GM19238 (cell line): ENCODE results near the gene ZBTB9.

Experiments
- DNase-seq: peaks from one replicate; pipeline ENCODE4 v3.0.0; 2011; ENCODE audit warnings: low spot score; ENCODE audit not compliant: insufficient read length

The ZBTB9 gene

GRCh38 chr6:33433001-33433543 lies 21.3 kb upstream of the ZBTB9 start:
- DNase-seq = no peak

- DNase-seq = no peak
Measured at GRCh38 chr6:33433544-33434191, 20.7 kb upstream of the ZBTB9 start.

GRCh38 chr6:33434961-33435360 lies 19.4 kb upstream of the ZBTB9 start:
- no peak for DNase-seq

GRCh38 chr6:33437666-33438065 lies 16.7 kb upstream of the ZBTB9 start:
- DNase-seq = no peak

GRCh38 chr6:33438978-33439594 lies 15.3 kb upstream of the ZBTB9 start:
- DNase-seq = no peak

GRCh38 chr6:33439956-33440648 lies 14.3 kb upstream of the ZBTB9 start:
- no peak for DNase-seq

GRCh38 chr6:33440649-33441309 lies 13.6 kb upstream of the ZBTB9 start:
- no peak for DNase-seq

GRCh38 chr6:33441457-33441856 lies 12.9 kb upstream of the ZBTB9 start:
- DNase-seq = no peak

- DNase-seq = no peak
Measured at GRCh38 chr6:33442283-33442682, 12.1 kb upstream of the ZBTB9 start.

- DNase-seq = no peak
Measured at GRCh38 chr6:33443025-33443424, 11.4 kb upstream of the ZBTB9 start.

GRCh38 chr6:33443619-33444504 lies 10.5 kb upstream of the ZBTB9 start:
- DNase-seq = no peak

- DNase-seq = no peak
Measured at GRCh38 chr6:33445119-33445603, 9.2 kb upstream of the ZBTB9 start.

- DNase-seq = no peak
Measured at GRCh38 chr6:33446356-33446755, 8.0 kb upstream of the ZBTB9 start.

- DNase-seq = no peak
Measured at GRCh38 chr6:33450434-33450833, 3.9 kb upstream of the ZBTB9 start.

- DNase-seq = no peak
Measured at GRCh38 chr6:33451606-33452005, 2.8 kb upstream of the ZBTB9 start.

- no peak for DNase-seq
Measured at GRCh38 chr6:33452496-33452895, 1.9 kb upstream of the ZBTB9 start.

- no peak for DNase-seq
Measured at GRCh38 chr6:33453393-33454008, 875 bp upstream of the ZBTB9 start.

GRCh38 chr6:33455051-33455450 lies 675 bp downstream of the ZBTB9 start:
- no peak for DNase-seq

- no peak for DNase-seq
Measured at GRCh38 chr6:33456156-33456555, 1.8 kb downstream of the ZBTB9 start.

GRCh38 chr6:33458676-33459075 lies 4.3 kb downstream of the ZBTB9 start:
- no peak for DNase-seq
